ENCODE data around the gene GIPC1. TPM values are rescaled to one million over a fixed set of nuclear protein-coding genes. Genes with fewer than 3 reads are reported as not detected.
"Not testable (repeated sequence)": the region's sequence is repeated elsewhere in the genome, so short reads cannot be mapped to it uniquely, and the experiment has no call there.

The GIPC1 gene
- total and polyA plus RNA-seq, 9 of the 15 experiments (the other 6 are each of a cell fraction or from before 2014, with no cell fraction given), result 0.49 to 54.7 (median 24.8) TPM

DNA sequence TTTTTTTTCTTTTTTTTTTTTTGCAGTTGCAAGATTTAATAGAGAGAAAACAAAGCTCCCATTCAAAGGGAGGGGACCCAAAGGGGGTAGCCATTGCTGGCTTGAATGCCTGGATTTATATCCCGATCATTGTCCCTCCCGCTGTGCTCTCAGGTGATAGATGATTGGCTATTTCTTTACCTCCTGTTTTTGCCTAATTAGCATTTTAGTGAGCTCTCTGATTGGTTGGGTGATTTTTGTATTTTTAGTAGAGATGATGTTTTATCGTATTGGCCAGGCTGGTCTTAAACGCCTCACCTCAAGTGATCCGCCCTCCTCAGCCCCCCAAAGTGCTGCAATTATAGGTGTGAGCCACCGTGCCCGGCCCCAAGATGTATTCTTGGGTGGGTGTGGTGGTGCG is 8.6 kb upstream of the GIPC1 start:
- H3K4me3 ChIP-seq; H3K36me3 ChIP-seq (ENCODE audit: control insufficient read depth, insufficient read depth, low read length); H4K20me1 ChIP-seq (replicated peaks; ENCODE audit: control insufficient read depth, insufficient read depth, low read length); H2AFZ ChIP-seq (ENCODE audit: low read depth, low read length); BruUV-seq (replicated peaks); H3K27ac ChIP-seq (ENCODE audit: extremely low read depth, low read depth, low read length); H3K9me1 ChIP-seq (ENCODE audit: control insufficient read depth, insufficient read depth, low read length); H3K27me3 ChIP-seq (ENCODE audit: control insufficient read depth in 2 of 2, insufficient read depth in 2 of 2, low read length in 2 of 2); ATAC-seq; H3K9me3 ChIP-seq (replicated peaks; ENCODE audit: control insufficient read depth, insufficient read depth, low read depth, low read length); intact Hi-C loops (cut with micrococcal nuclease); H3K9ac ChIP-seq (ENCODE audit: insufficient read depth in 1 of 2, low read depth in 2 of 2, low read length in 2 of 2); FAIRE-seq; in situ Hi-C loops (cut with MboI); CTCF ChIA-PET (ENCODE audit: low intra/inter-chr PET ratio); H3K79me2 ChIP-seq (ENCODE audit: control insufficient read depth, insufficient read depth, low read length); H3K4me2 ChIP-seq (ENCODE audit: insufficient read depth, low read length); DNase-seq (ENCODE audit: extremely low read depth in 1 of 4, low spot score in 3 of 4): not testable (repeated sequence)
- TF ChIP-seq ZNF316 (IDR thresholded peaks at IDR 0.05) (peak; percentile 77), C11orf30 (IDR thresholded peaks at IDR 0.05; ENCODE audit: low read depth) (peak; percentile 63)
- WGBS (ENCODE audit: insufficient coverage, low coverage, missing lambda C conversion rate), result 49% methylated on average over 8 of the region's 8 CpGs
- peaks cover 18% of the 10 kb centered on the region in 2 experiments; a peak in 4 of 5 replicates for H3K4me1 ChIP-seq (replicated peaks in 1 of 2; ENCODE audit: control insufficient read depth in 2 of 2, insufficient read depth in 2 of 2, low read length in 2 of 2)
- POLR2A ChIA-PET, result interaction anchor here (0.6 to 7.5 kb wide), 2 partner anchors 12 to 120 kb away, joined by 3 to 70 read pairs; partner anchors contain the start of gene DNAJB1

GRCh38 chr19:14503285-14503684 is 7.4 kb upstream of the GIPC1 start:
- no peak overlapping the region for H3K4me3 ChIP-seq
- ChIA-PET CTCF (ENCODE audit: low intra/inter-chr PET ratio) (no interaction called here), POLR2A (interaction anchor here (1.0 to 7.5 kb wide), 2 partner anchors 13 to 35 kb away, joined by 3 to 70 read pairs; partner anchors contain the start of gene DNAJB1)
- no peak overlapping the region for H3K4me2 ChIP-seq (ENCODE audit: insufficient read depth, low read length)
- no peaks in the 10 kb centered on the region for H3K9me3 ChIP-seq (replicated peaks; ENCODE audit: control insufficient read depth, insufficient read depth, low read depth, low read length)
- in situ Hi-C loops (cut with MboI) (no loop called here), intact Hi-C loops (cut with micrococcal nuclease) (no loop called here)
- DNase-seq (ENCODE audit: extremely low read depth in 1 of 4, low spot score in 3 of 4) (no peak), FAIRE-seq (no peak), ATAC-seq (no peak)
- H2AFZ ChIP-seq (ENCODE audit: low read depth, low read length), result no peak overlapping the region
- no peaks in the 10 kb centered on the region for H3K9me1 ChIP-seq (ENCODE audit: control insufficient read depth, insufficient read depth, low read length)
- H4K20me1 ChIP-seq (replicated peaks; ENCODE audit: control insufficient read depth, insufficient read depth, low read length), result no peaks in the 10 kb centered on the region; the same call in 1 of the 2 replicates
- WGBS (ENCODE audit: insufficient coverage, low coverage, missing lambda C conversion rate), result no CpG with 5 or more reads among the region's 1 CpG
- no TSS peak for BruUV-seq (replicated peaks)
- no peaks in the 10 kb centered on the region for H3K36me3 ChIP-seq (ENCODE audit: control insufficient read depth, insufficient read depth, low read length)
- H3K9ac ChIP-seq (ENCODE audit: insufficient read depth in 1 of 2, low read depth in 2 of 2, low read length in 2 of 2), result no peak overlapping the region
- no peaks in the 10 kb centered on the region for H3K27me3 ChIP-seq (ENCODE audit: control insufficient read depth in 2 of 2, insufficient read depth in 2 of 2, low read length in 2 of 2)
- H3K4me1 ChIP-seq (replicated peaks in 1 of 2; ENCODE audit: control insufficient read depth in 2 of 2, insufficient read depth in 2 of 2, low read length in 2 of 2), result peaks cover 18% of the 10 kb centered on the region in 2 experiments; a peak in 4 of 5 replicates
- H3K27ac ChIP-seq (ENCODE audit: extremely low read depth, low read depth, low read length), result no peak overlapping the region
- no peaks in the 10 kb centered on the region for H3K79me2 ChIP-seq (ENCODE audit: control insufficient read depth, insufficient read depth, low read length)
- TF ChIP-seq, protein P1, sequence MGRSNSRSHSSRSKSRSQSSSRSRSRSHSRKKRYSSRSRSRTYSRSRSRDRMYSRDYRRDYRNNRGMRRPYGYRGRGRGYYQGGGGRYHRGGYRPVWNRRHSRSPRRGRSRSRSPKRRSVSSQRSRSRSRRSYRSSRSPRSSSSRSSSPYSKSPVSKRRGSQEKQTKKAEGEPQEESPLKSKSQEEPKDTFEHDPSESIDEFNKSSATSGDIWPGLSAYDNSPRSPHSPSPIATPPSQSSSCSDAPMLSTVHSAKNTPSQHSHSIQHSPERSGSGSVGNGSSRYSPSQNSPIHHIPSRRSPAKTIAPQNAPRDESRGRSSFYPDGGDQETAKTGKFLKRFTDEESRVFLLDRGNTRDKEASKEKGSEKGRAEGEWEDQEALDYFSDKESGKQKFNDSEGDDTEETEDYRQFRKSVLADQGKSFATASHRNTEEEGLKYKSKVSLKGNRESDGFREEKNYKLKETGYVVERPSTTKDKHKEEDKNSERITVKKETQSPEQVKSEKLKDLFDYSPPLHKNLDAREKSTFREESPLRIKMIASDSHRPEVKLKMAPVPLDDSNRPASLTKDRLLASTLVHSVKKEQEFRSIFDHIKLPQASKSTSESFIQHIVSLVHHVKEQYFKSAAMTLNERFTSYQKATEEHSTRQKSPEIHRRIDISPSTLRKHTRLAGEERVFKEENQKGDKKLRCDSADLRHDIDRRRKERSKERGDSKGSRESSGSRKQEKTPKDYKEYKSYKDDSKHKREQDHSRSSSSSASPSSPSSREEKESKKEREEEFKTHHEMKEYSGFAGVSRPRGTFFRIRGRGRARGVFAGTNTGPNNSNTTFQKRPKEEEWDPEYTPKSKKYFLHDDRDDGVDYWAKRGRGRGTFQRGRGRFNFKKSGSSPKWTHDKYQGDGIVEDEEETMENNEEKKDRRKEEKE (IDR thresholded peaks at IDR 0.05; ENCODE audit: borderline replicate concordance in 1 of 2, control insufficient read depth in 1 of 2, low read depth in 2 of 2, low read length in 1 of 2), result no peak
- no peak for TF ChIP-seq ARNT (IDR thresholded peaks at IDR 0.05)
- TF ChIP-seq PKNOX1 (IDR thresholded peaks at IDR 0.05), result peak; percentile 68
- no peak for TF ChIP-seq ZNF717 (CRISPR knock-in tag; IDR thresholded peaks at IDR 0.05)
- TF ChIP-seq GABPB2 (CRISPR knock-in tag; conservative IDR thresholded peaks at IDR 0.05), result no peak
- TF ChIP-seq ZNF512 (tag; IDR thresholded peaks at IDR 0.05), result peak; percentile 74

All from K562 (cell line).